H1 (cell line): ENCODE data around the gene NRXN2. TPM values are rescaled to one million over a fixed set of nuclear protein-coding genes. Genes with fewer than 3 reads are reported as not detected.

Experiments
- CTCF ChIA-PET: fragments of 300-600 bp; sonication (Branson Sonifier 250); formaldehyde crosslinking; loops from one replicate; lab custom pipeline; 2021; ENCODE audit not compliant: partially characterized antibody; lab: Charles Lee
- POLR2A ChIA-PET: fragments of 300-600 bp; sonication (Branson Sonifier 250); formaldehyde crosslinking; loops from one replicate; lab custom pipeline; 2021; ENCODE audit warnings: inconsistent platforms; ENCODE audit not compliant: partially characterized antibody; lab: Charles Lee
- DNase-seq, 2 experiments: peaks; one replicate each; pipeline versions ENCODE4 v3.0.0 to v3.0.0-alpha.2; 2010 to 2022; ENCODE audit warnings: low spot score in 2 of 2, low read depth in 1 of 2, mixed read lengths in 1 of 2
- FAIRE-seq: peaks from 2 replicates; lab custom pipeline; 2011; peaks lifted over from hg19 to GRCh38; lab: Jason Lieb, UNC
- H2AFZ ChIP-seq: 2 replicates; pipeline ENCODE4 v1.8.1; 2012; ENCODE audit warnings: low read length, inconsistent platforms
- H2AK5ac ChIP-seq: 2 replicates; pipeline ENCODE4 v1.6.1; 2013; ENCODE audit warnings: low read depth, low read length
- H2BK120ac ChIP-seq: replicated peaks from 2 replicates; pipeline ENCODE3; 2013; ENCODE audit warnings: low read depth, low read length, inconsistent platforms
- H2BK12ac ChIP-seq: 2 replicates; pipeline ENCODE4 v1.6.1; 2013; ENCODE audit warnings: low read depth, low read length
- H2BK15ac ChIP-seq: 2 replicates; pipeline ENCODE4 v1.6.1; 2013; ENCODE audit warnings: low read length
- H2BK20ac ChIP-seq: 2 replicates; pipeline ENCODE4 v1.6.1; 2013; ENCODE audit warnings: low read length
- H2BK5ac ChIP-seq: 2 replicates; pipeline ENCODE4 v1.6.1; 2013; ENCODE audit warnings: low read depth, low read length
- H3K14ac ChIP-seq: 2 replicates; pipeline ENCODE4 v1.6.1; 2013; ENCODE audit warnings: inconsistent platforms; ENCODE audit not compliant: insufficient read length
- H3K18ac ChIP-seq: 2 replicates; pipeline ENCODE4 v1.6.1; 2013; ENCODE audit warnings: low read length; ENCODE audit errors: extremely low read depth
- H3K23ac ChIP-seq: 2 replicates; pipeline ENCODE4 v1.6.1; 2013; ENCODE audit warnings: inconsistent platforms; ENCODE audit not compliant: insufficient read length
- H3K23me2 ChIP-seq: 2 replicates; pipeline ENCODE4 v1.6.1; 2013; ENCODE audit warnings: low read depth, low read length
- H3K27ac ChIP-seq: 2 replicates; pipeline ENCODE4 v1.6.1; 2011; ENCODE audit warnings: low read depth, low read length, inconsistent platforms
- H3K27me3 ChIP-seq, 4 experiments: replicated peaks in 1 of 4; 1 replicate in 1 of 4; 2 replicates in 3 of 4; pipeline versions ENCODE4 v1.6.1 to v1.8.1; 2011 to 2013; ENCODE audit warnings: low read length in 3 of 4, mild to moderate bottlenecking in 3 of 4, inconsistent platforms in 2 of 4, mixed read lengths in 2 of 4, moderate library complexity in 1 of 4; ENCODE audit not compliant: control insufficient read depth in 3 of 4, insufficient read depth in 3 of 4; ENCODE audit errors: extremely low read depth in 1 of 4
- H3K36me3 ChIP-seq, 4 experiments: 2 replicates each; pipeline versions ENCODE4 v1.6.1 to v1.8.1; 2011 to 2013; ENCODE audit warnings: mild to moderate bottlenecking in 4 of 4, low read length in 3 of 4, moderate library complexity in 2 of 4, control low read depth in 1 of 4, inconsistent platforms in 1 of 4; ENCODE audit not compliant: insufficient read depth in 4 of 4, control insufficient read depth in 2 of 4
- H3K4ac ChIP-seq: replicated peaks from 2 replicates; pipeline ENCODE3; 2013; ENCODE audit warnings: low read length, low read depth, mixed read lengths, inconsistent platforms; ENCODE audit not compliant: insufficient read length
- H3K4me1 ChIP-seq, 4 experiments: replicated peaks in 1 of 4; 1 replicate in 1 of 4; 2 replicates in 3 of 4; pipeline versions ENCODE4 v1.6.1 to v1.8.1; 2011 to 2013; ENCODE audit warnings: low read length in 3 of 4, inconsistent platforms in 2 of 4, mixed read lengths in 1 of 4; ENCODE audit not compliant: insufficient read depth in 4 of 4, control insufficient read depth in 3 of 4
- H3K4me2 ChIP-seq, 2 experiments: 2 replicates each; pipeline versions ENCODE4 v1.6.1 to v1.8.1; 2011 to 2013; ENCODE audit warnings: low read depth in 2 of 2, low read length in 2 of 2, control low read depth in 1 of 2, inconsistent platforms in 1 of 2, mild to moderate bottlenecking in 1 of 2; ENCODE audit not compliant: insufficient read depth in 1 of 2
- H3K4me3 ChIP-seq, 4 experiments: fragments of 200-600, 300-600 bp in 1 of 4; sonication (generic), shearing (Covaris generic), sonication (Bioruptor Twin) in 1 of 4; 2 replicates each; pipeline versions ENCODE4 v1.5.1 to v1.8.1; 2011 to 2016; ENCODE audit warnings: low read length in 4 of 4, low read depth in 3 of 4, control low read depth in 2 of 4, inconsistent platforms in 2 of 4, mild to moderate bottlenecking in 2 of 4, mixed read lengths in 1 of 4, moderate library complexity in 1 of 4; ENCODE audit not compliant: insufficient read depth in 2 of 4; ENCODE audit errors: extremely low read depth in 1 of 4
- H3K56ac ChIP-seq: replicated peaks from 2 replicates; pipeline ENCODE3; 2013; ENCODE audit warnings: low read depth, mild to moderate bottlenecking, mixed read lengths, low read length, inconsistent platforms; ENCODE audit not compliant: insufficient read length
- H3K79me1 ChIP-seq: 2 replicates; pipeline ENCODE4 v1.6.1; 2013; ENCODE audit warnings: low read depth, low read length, control low read depth
- H3K79me2 ChIP-seq, 2 experiments: 2 replicates each; pipeline versions ENCODE4 v1.6.1 to v1.8.1; 2012 to 2013; ENCODE audit warnings: low read length in 2 of 2, mild to moderate bottlenecking in 2 of 2, inconsistent platforms in 1 of 2; ENCODE audit not compliant: insufficient read depth in 2 of 2, control insufficient read depth in 1 of 2
- H3K9ac ChIP-seq, 4 experiments: replicated peaks in 1 of 4; 1 replicate in 1 of 4; 2 replicates in 3 of 4; pipeline versions ENCODE4 v1.6.1 to v1.8.1; 2011 to 2013; ENCODE audit warnings: low read depth in 3 of 4, low read length in 3 of 4, control low read depth in 2 of 4, mild to moderate bottlenecking in 2 of 4, moderate library complexity in 2 of 4, inconsistent platforms in 1 of 4; ENCODE audit errors: extremely low read depth in 1 of 4
- H3K9me3 ChIP-seq, 2 experiments: 2 replicates each; pipeline versions ENCODE4 v1.6.1 to v1.8.1; 2012 to 2013; ENCODE audit warnings: mild to moderate bottlenecking in 2 of 2, moderate library complexity in 2 of 2, control low read depth in 1 of 2, inconsistent platforms in 1 of 2, low read depth in 1 of 2, low read length in 1 of 2, mixed read lengths in 1 of 2; ENCODE audit not compliant: insufficient read depth in 2 of 2
- H4K20me1 ChIP-seq, 2 experiments: replicated peaks in 1 of 2; 2 replicates each; pipeline versions ENCODE3 to v1.8.1; 2011 to 2013; ENCODE audit warnings: inconsistent platforms in 2 of 2, low read length in 2 of 2, mild to moderate bottlenecking in 1 of 2; ENCODE audit not compliant: insufficient read depth in 2 of 2, control insufficient read depth in 1 of 2
- H4K5ac ChIP-seq: 2 replicates; pipeline ENCODE4 v1.6.1; 2013; ENCODE audit warnings: low read length, low read depth, mixed read lengths, inconsistent platforms; ENCODE audit not compliant: insufficient read length
- H4K8ac ChIP-seq: 2 replicates; pipeline ENCODE4 v1.8.0; 2013; ENCODE audit warnings: mild to moderate bottlenecking, moderate library complexity, low read length, inconsistent platforms; ENCODE audit not compliant: insufficient read depth; ENCODE audit errors: extremely low read depth
- H4K91ac ChIP-seq: replicated peaks from 2 replicates; pipeline ENCODE3; 2013; ENCODE audit warnings: low read length, mixed read lengths, inconsistent platforms; ENCODE audit not compliant: insufficient read length
- BCL11A ChIP-seq, 2 experiments: IDR thresholded peaks; one replicate each; pipeline ENCODE4 v1.6.1; 2011; ENCODE audit warnings: low read depth in 2 of 2, low read length in 2 of 2, mild to moderate bottlenecking in 2 of 2
- CBX8 ChIP-seq: fragments of 300-800, 300-1000 bp; sonication (generic); IDR thresholded peaks from 2 replicates; pipeline ENCODE4 v1.7.1; 2016; ENCODE audit warnings: low read depth, low read length, borderline replicate concordance
- CHD2 ChIP-seq: IDR thresholded peaks from 2 replicates; pipeline ENCODE4 v1.6.1; 2012; ENCODE audit warnings: low read length, improper control_type of control experiment
- CTCF ChIP-seq, 3 experiments: IDR thresholded peaks; 1 replicate in 2 of 3; 2 replicates in 1 of 3; pipeline versions ENCODE4 v1.5.1 to v1.6.1; 2011; ENCODE audit warnings: low read length in 3 of 3, mild to moderate bottlenecking in 3 of 3, inconsistent platforms in 2 of 3, low read depth in 1 of 3, moderate library complexity in 1 of 3; ENCODE audit not compliant: insufficient read depth in 1 of 3; ENCODE audit errors: control extremely low read depth in 1 of 3
- GABPA ChIP-seq: IDR thresholded peaks from 2 replicates; pipeline ENCODE4 v1.6.1; 2011; ENCODE audit warnings: mild to moderate bottlenecking, low read length, moderate library complexity, borderline replicate concordance; ENCODE audit not compliant: insufficient read depth
- KDM1A ChIP-seq: fragments of 200-600, 300-600 bp; sonication (generic); IDR thresholded peaks from 2 replicates; pipeline ENCODE4 v1.7.1; 2016; ENCODE audit warnings: mild to moderate bottlenecking, low read length, borderline replicate concordance
- POLR2A ChIP-seq, 2 experiments: IDR thresholded peaks; 1 replicate in 1 of 2; 2 replicates in 1 of 2; pipeline ENCODE4 v1.6.1; 2011; ENCODE audit warnings: low read depth in 2 of 2, low read length in 2 of 2, mild to moderate bottlenecking in 2 of 2; ENCODE audit errors: control extremely low read depth in 1 of 2
- POU5F1 ChIP-seq: IDR thresholded peaks from 2 replicates; pipeline ENCODE4 v1.6.1; 2011; ENCODE audit warnings: low read depth, mild to moderate bottlenecking, low read length, moderate library complexity
- RBBP5 ChIP-seq: IDR thresholded peaks from 2 replicates; pipeline ENCODE4 v1.7.1; 2012; ENCODE audit warnings: low read depth, mild to moderate bottlenecking, inconsistent platforms, low read length, moderate library complexity, borderline replicate concordance
- SUZ12 ChIP-seq: fragments of 200-600 bp; sonication (generic); IDR thresholded peaks from 2 replicates; pipeline ENCODE4 v1.6.1; 2012; ENCODE audit warnings: mild to moderate bottlenecking, inconsistent platforms, low read length, moderate library complexity, mixed read lengths
- ZNF274 ChIP-seq: IDR thresholded peaks from 2 replicates; pipeline ENCODE4 v1.7.0; 2012; ENCODE audit warnings: low read length, borderline replicate concordance; ENCODE audit errors: extremely low read depth
- WGBS, 2 experiments: shearing (Covaris generic) in 1 of 2; methylation state at CpG; one replicate each; pipeline versions ENCODE4 v1.1.6 to v1.1.7; 2013 to 2015; ENCODE audit warnings: low lambda C conversion rate in 2 of 2, mixed read lengths in 2 of 2, inconsistent platforms in 1 of 2, low coverage in 1 of 2, missing lambda C conversion rate in 1 of 2; ENCODE audit not compliant: insufficient replicate concordance in 2 of 2, insufficient coverage in 1 of 2, insufficient read length in 1 of 2; ENCODE audit errors: extremely low coverage in 1 of 2, missing lambda C conversion rate in 1 of 2; 5-methylcytosine and 5-hydroxymethylcytosine counted together
- polyA plus RNA-seq, 7 experiments: library from polyadenylated mRNA; depleted of rRNA in 3 of 7; stranded (reverse) in 5 of 7; unstranded in 2 of 7; fragments of >200 nt in 5 of 7; fragments of 200-250 nt in 2 of 7; gene quantifications; 1 replicate in 5 of 7; 2 replicates in 1 of 7; 4 replicates in 1 of 7; pipeline versions ENCODE4 v1.2.1 to v1.2.3, GENCODE V29; 2011 to 2013; ENCODE audit warnings: missing spikeins in 2 of 7, mixed read lengths in 2 of 7
- total RNA-seq: library from RNA; stranded (reverse); fragmentation: NEBNext Ultra II Directional; extraction: Animal tissue kit (Norgen Biotek cat#: 25700); gene quantifications from 2 replicates; pipeline ENCODE4 v1.2.1, GENCODE V29; 2021

The NRXN2 gene
- total and polyA plus RNA-seq, 2 of the 8 experiments (the other 6 are each of a cell fraction or from before 2014, with no cell fraction given) = 1.3 to 11.5 TPM

- H2BK20ac ChIP-seq = no peak overlapping the region
- ChIA-PET CTCF (interaction anchor here (0.6 to 8.7 kb wide), 11 partner anchors 15 to 215 kb away, joined by 3 to 75 read pairs (median 4); no protein-coding TSS in a partner anchor), POLR2A (interaction anchor here (0.7 to 0.9 kb wide), 2 partner anchors 74 to 176 kb away, joined by 3 read pairs; no protein-coding TSS in a partner anchor)
- no peak overlapping the region for H2BK5ac ChIP-seq
- H4K5ac ChIP-seq = no peak overlapping the region
- no peak overlapping the region for H3K4ac ChIP-seq
- H4K20me1 ChIP-seq = peaks cover 0 to 4% of the 10 kb centered on the region in 2 experiments
- H3K4me2 ChIP-seq = no peak overlapping the region
- WGBS, 2 experiments = 93% methylated on average over 12 of the region's 12 CpGs; no CpG with 5 or more reads in 1 of the 2 experiments
- H2AK5ac ChIP-seq = no peak overlapping the region
- no peak overlapping the region for H2BK120ac ChIP-seq
- no peaks in the 10 kb centered on the region for H3K36me3 ChIP-seq
- no peaks in the 10 kb centered on the region for H3K79me1 ChIP-seq
- H3K23me2 ChIP-seq = peaks cover 5% of the 10 kb centered on the region; the same call in 1 of the 2 replicates
- peaks cover 0 to 45% (median 29%) of the 10 kb centered on the region in 4 experiments; a peak in 6 of 7 replicates for H3K4me1 ChIP-seq
- H2BK15ac ChIP-seq = no peak overlapping the region; the same call in 1 of the 2 replicates
- H3K79me2 ChIP-seq = no peaks in the 10 kb centered on the region
- no peak overlapping the region for H2AFZ ChIP-seq
- H2BK12ac ChIP-seq = no peak overlapping the region
- H3K9ac ChIP-seq = no peak overlapping the region
- H3K18ac ChIP-seq = no peak overlapping the region
- no peaks in the 10 kb centered on the region for H3K9me3 ChIP-seq
- no peak overlapping the region for H3K14ac ChIP-seq
- no peak overlapping the region for H4K8ac ChIP-seq
- H4K91ac ChIP-seq = no peak overlapping the region
- DNase-seq = no peak
- no peak overlapping the region for H3K27ac ChIP-seq
- FAIRE-seq = no peak
- H3K4me3 ChIP-seq = no peak overlapping the region
- H3K27me3 ChIP-seq = no peaks in the 10 kb centered on the region; a peak in 1 of 7 replicates
- no peak overlapping the region for H3K56ac ChIP-seq
- H3K23ac ChIP-seq = no peak overlapping the region
- no peak for TF ChIP-seq KDM1A
- no peak for TF ChIP-seq GABPA
- TF ChIP-seq ZNF274 = no peak
- TF ChIP-seq POLR2A (IDR thresholded peaks at IDR 0.05; ENCODE audit: control extremely low read depth in 1 of 2, low read depth in 2 of 2, low read length in 2 of 2) = no peak
- no peak for TF ChIP-seq POU5F1
- no peak for TF ChIP-seq CTCF (IDR thresholded peaks at IDR 0.05; ENCODE audit: control extremely low read depth in 1 of 3, insufficient read depth in 1 of 3, low read depth in 1 of 3, low read length in 3 of 3)
- no peak for TF ChIP-seq SUZ12
- TF ChIP-seq RBBP5 = no peak
- no peak for TF ChIP-seq CHD2
- no peak for TF ChIP-seq BCL11A (IDR thresholded peaks at IDR 0.05; ENCODE audit: low read depth in 2 of 2, low read length in 2 of 2)
- TF ChIP-seq CBX8 = no peak
These were observed 159.0 kb downstream of the NRXN2 start for GRCh38 chr11:64563966-64564365.
